GM19463 (cell line): Measurements from ENCODE around the gene TAF11L3.
"Not testable (repeated sequence)": the region's sequence is repeated elsewhere in the genome, so short reads cannot be mapped to it uniquely, and the experiment has no call there.

Source experiments
- ATAC-seq: cut with Tn5 transposase; IDR thresholded peaks from one replicate; pipeline ENCODE4 v1.9.1; 2021; ENCODE audit warnings: mild to moderate bottlenecking, moderate library complexity; ENCODE audit not compliant: unreplicated experiment

Gene TAF11L3

GRCh38 chr5:17518067-17518466 lies at the start of gene TAF11L3:
Gene TAF11L3, plus strand, starts transcription at chr5:17518367.
- ATAC-seq = not testable (repeated sequence)

- no peak for ATAC-seq
Observed at GRCh38 chr5:17470064-17470463, 48.1 kb upstream of the TAF11L3 start.

GRCh38 chr5:17475064-17475463 lies 43.1 kb upstream of the TAF11L3 start:
- ATAC-seq = not testable (repeated sequence)

GRCh38 chr5:17477043-17477442 lies 41.1 kb upstream of the TAF11L3 start:
- ATAC-seq = no peak

- no peak for ATAC-seq
Observed at GRCh38 chr5:17477573-17478265, 40.4 kb upstream of the TAF11L3 start.

DNA sequence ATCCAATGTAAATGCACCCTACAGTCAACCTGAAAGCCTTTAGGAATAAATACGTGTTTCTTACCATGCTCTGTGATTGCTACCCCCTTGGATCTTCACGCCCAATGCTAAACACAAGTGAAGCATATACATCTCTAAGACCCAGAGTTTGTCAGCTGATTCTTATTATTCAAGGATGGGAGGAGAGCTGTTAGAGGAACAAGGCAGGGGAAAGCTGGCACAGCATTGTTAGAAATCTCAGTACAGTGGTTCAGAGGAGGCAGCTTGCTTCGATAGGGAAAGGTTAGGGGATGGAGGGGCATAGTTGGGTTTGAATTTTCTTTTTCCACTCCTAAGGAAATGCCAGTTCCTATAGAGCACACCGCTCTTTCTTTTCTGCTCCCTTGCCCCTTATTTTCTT lies 36.8 kb upstream of the TAF11L3 start:
- ATAC-seq = no peak

DNA sequence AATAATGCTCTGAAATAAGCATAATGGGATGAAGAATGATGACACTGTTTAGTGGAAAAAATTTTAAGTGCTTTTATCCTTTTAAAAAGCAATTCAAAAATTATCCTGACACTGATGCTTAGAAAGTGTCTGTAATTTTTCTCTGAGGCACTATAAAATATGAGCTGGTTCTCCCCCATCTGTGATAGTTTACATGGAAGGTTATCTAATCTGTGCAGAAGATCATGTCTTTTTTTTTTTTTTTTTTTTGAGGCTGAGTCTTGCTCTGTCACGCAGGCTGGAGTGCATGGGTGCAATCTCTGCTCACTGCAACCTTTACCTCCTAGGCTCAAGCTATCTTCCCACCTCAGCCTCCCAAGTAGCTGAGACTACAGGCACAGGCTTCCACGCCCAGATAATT lies 35.4 kb upstream of the TAF11L3 start:
- no peak for ATAC-seq

- ATAC-seq = not testable (repeated sequence)
Observed at GRCh38 chr5:17486464-17487173, 31.5 kb upstream of the TAF11L3 start.

- no peak for ATAC-seq
Observed at GRCh38 chr5:17487174-17487512, 31.0 kb upstream of the TAF11L3 start.

- ATAC-seq = not testable (repeated sequence)
Observed at GRCh38 chr5:17491257-17491656, 26.9 kb upstream of the TAF11L3 start.

- no peak for ATAC-seq
Observed at GRCh38 chr5:17492770-17493169, 25.4 kb upstream of the TAF11L3 start.

GRCh38 chr5:17497446-17497845 lies 20.7 kb upstream of the TAF11L3 start:
- ATAC-seq = no peak

DNA sequence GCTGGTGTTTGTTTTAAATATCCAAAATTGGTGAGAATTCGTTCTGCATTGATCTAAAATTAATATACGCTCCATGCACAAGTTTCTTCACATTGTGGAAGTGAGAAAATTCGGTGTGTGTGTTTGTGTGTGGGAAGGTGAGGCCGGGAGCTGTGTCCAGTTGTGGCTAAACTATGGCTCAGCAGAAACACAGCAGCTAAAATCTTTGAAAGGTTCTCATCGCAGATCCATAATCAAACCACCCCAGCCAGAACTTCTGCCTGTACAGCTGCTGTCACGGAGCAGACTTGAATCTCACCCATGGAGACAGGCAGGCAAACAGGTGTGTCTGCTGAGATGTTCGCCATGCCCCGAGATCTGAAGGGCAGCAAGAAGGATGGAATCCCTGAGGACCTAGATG lies 20.2 kb upstream of the TAF11L3 start, which contains the start of gene TAF11L2:
TSS of gene TAF11L2 (plus strand) at position 301 of the 400 bp plus-strand sequence.
- ATAC-seq = not testable (repeated sequence)

DNA sequence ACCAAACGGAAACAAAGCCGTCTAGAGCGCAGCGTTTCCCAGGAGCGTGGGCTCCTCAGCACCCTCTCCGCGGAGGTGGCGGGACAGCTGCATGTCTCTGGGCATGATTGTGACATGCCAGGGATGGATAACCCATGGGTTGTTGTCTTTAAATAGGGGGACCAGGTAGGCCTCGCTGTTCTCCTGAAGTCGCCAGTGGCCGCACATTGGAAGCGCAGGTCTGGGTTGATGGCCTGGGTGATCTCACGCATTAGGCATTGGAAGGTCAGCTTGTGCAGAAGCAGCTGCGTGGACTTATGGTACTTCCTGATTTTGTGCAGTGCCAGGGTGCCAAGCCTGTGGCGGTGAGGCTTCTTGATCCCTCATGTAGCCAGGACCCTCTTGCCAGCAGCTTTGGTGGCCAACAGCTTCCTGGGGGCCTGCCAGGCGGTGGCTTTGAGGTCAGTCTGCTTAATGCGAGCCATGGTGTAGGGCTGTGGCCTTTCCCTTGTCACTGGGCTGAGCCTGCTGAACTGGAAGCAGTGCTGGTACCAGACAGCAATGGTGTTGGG lies 6.3 kb upstream of the TAF11L3 start:
- ATAC-seq = no peak

- ATAC-seq = not testable (repeated sequence)
Observed at GRCh38 chr5:17517526-17517925, 641 bp upstream of the TAF11L3 start.

GRCh38 chr5:17519508-17519907 lies 1.3 kb downstream of the TAF11L3 start:
- not testable (repeated sequence) for ATAC-seq

GRCh38 chr5:17521501-17521900 lies 3.3 kb downstream of the TAF11L3 start, which contains the start of gene TAF11L4:
Gene TAF11L4, plus strand, starts transcription at chr5:17521801.
- ATAC-seq = not testable (repeated sequence)

DNA sequence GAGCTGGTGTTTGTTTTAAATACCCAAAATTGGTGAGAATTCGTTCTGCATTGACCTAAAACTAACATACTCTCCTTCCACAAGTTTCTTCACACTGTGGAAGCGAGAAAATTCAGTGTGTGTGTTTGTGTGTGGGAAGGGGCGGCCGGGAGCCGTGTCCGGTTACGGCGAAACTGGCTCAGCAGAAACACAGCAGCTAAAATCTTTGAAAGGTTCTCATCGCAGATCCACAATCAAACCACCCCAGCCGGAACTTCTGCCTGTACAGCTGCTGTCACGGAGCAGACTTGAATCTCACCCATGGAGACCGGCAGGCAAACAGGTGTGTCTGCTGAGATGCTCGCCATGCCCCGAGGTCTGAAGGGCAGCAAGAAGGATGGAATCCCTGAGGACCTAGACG lies 6.8 kb downstream of the TAF11L3 start, which contains the start of gene TAF11L5:
TSS of gene TAF11L5 (plus strand) at position 301 of the 400 bp plus-strand sequence.
- not testable (repeated sequence) for ATAC-seq

- ATAC-seq = not testable (repeated sequence)
Observed at GRCh38 chr5:17526504-17526903, 8.3 kb downstream of the TAF11L3 start.

DNA sequence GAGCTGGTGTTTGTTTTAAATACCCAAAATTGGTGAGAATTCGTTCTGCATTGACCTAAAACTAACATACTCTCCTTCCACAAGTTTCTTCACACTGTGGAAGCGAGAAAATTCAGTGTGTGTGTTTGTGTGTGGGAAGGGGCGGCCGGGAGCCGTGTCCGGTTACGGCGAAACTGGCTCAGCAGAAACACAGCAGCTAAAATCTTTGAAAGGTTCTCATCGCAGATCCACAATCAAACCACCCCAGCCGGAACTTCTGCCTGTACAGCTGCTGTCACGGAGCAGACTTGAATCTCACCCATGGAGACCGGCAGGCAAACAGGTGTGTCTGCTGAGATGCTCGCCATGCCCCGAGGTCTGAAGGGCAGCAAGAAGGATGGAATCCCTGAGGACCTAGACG lies 10.2 kb downstream of the TAF11L3 start, which contains the start of gene TAF11L6:
TSS of gene TAF11L6 (plus strand) at position 301 of the 400 bp plus-strand sequence.
- ATAC-seq = not testable (repeated sequence)
